Naive B cell (primary cell): ENCODE results near the gene DPCD. TPM values are rescaled to one million over a fixed set of nuclear protein-coding genes. Genes with fewer than 3 reads are reported as not detected.
A peak's percentile ranks its signal among the peaks of the same experiment; 100 is the strongest.

Experiments
- ATAC-seq, 2 donors: fragments of 150-1000 bp; cut with Tn5 transposase; 2 replicates each; pipeline ENCODE4 v1.10.0; 2021; ENCODE audit warnings: low read depth in 2 of 2, mild to moderate bottlenecking in 2 of 2, moderate library complexity in 2 of 2
- DNase-seq: peaks from one replicate; pipeline ENCODE4 v3.0.0; 2022
- H3K27ac Mint-ChIP-seq, 6 donors: one replicate each; pipeline ENCODE4 v1.8.0; 2020 to 2022; ENCODE audit warnings: mild to moderate bottlenecking in 6 of 6, mixed read lengths in 6 of 6, moderate library complexity in 5 of 6, inconsistent platforms in 2 of 6
- H3K27me3 Mint-ChIP-seq, 3 donors: one replicate each; pipeline ENCODE4 v1.8.0; 2021 to 2022; ENCODE audit warnings: mixed read lengths in 3 of 3, mild to moderate bottlenecking in 1 of 3
- H3K36me3 Mint-ChIP-seq, 2 donors: one replicate each; pipeline ENCODE4 v1.8.0; 2020 to 2022; ENCODE audit warnings: mixed read lengths in 2 of 2, inconsistent platforms in 1 of 2, mild to moderate bottlenecking in 1 of 2
- H3K4me1 Mint-ChIP-seq, 3 donors: one replicate each; pipeline ENCODE4 v1.8.0; 2020 to 2022; ENCODE audit warnings: mixed read lengths in 3 of 3, inconsistent platforms in 1 of 3, mild to moderate bottlenecking in 1 of 3, moderate library complexity in 1 of 3
- H3K4me3 Mint-ChIP-seq, 8 donors: one replicate each; pipeline ENCODE4 v1.8.0; 2020 to 2022; ENCODE audit warnings: mild to moderate bottlenecking in 8 of 8, mixed read lengths in 8 of 8, moderate library complexity in 8 of 8, inconsistent platforms in 2 of 8
- H3K9me3 Mint-ChIP-seq, 7 donors: one replicate each; pipeline ENCODE4 v1.8.0; 2020 to 2022; ENCODE audit warnings: mixed read lengths in 7 of 7, mild to moderate bottlenecking in 5 of 7, inconsistent platforms in 2 of 7, moderate library complexity in 1 of 7
- polyA plus RNA-seq, 6 donors: library from polyadenylated mRNA; unstranded; fragments of 300-500 nt; fragmentation: Illumina TruSeq; gene quantifications; one replicate each; pipeline ENCODE4 v1.2.3, GENCODE V29; 2021; ENCODE audit warnings: low read depth in 6 of 6

DPCD gene
- polyA plus RNA-seq, 6 donors from 2014 or later, result 0.37 to 2.8 (median 1.2) TPM; not detected in 1

DNA sequence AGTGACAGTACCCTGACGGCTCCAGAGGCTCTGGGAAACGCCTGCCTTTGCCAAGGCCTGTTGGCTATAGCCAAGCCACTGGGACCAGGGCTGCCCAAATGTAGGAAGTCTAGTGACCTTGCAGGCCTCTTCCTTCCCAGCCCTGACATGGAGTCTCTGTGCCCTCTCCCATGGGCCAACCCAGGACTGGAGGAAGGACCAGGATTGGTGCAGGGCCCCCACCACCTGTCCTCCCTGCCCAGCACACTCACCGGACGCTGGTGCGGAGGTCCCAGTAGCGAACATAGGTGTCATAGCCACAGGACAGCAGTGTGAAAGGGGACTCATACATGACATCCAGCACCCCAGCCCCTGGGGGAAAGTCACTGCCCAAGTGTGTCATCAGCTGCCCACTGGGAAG lies 24.0 kb downstream of the DPCD start:
- no peak for ATAC-seq
- Mint-ChIP-seq H3K4me3 (no peak overlapping the region), H3K9me3 (no peaks in the 10 kb centered on the region), H3K4me1 (peaks cover 0 to 11% (median under 1%) of the 10 kb centered on the region in 3 donors), H3K27me3 (no peaks in the 10 kb centered on the region), H3K36me3 (peaks cover 8 to 21% of the 10 kb centered on the region in 2 donors), H3K27ac (peak overlapping the region in 3 of 6 donors; percentile 27 to 51 (median 38))
- no peak for DNase-seq

DNA sequence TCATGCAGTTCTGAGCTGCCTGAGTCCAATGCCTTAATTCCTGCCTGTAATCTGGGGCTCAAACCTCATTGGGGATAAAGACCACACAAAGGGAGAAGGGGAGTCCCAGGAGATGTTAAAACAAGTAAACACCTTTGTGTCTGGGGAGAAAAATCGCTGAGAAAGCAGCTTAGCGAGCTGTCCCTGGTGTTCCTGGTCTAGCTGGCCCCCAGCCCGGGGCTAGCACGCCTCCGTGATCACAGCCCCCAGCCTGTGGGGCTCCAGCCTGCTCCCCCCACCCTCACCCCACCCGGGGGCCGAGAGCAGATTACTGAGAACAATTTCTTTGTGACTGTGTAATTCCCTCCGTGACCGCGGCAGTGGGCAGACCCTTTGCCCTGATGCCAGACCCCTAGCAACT lies 24.8 kb downstream of the DPCD start:
- H3K36me3 Mint-ChIP-seq, result peaks cover 8 to 28% of the 10 kb centered on the region in 2 donors
- peaks cover 6 to 19% (median 9%) of the 10 kb centered on the region in 3 donors for H3K4me1 Mint-ChIP-seq
- DNase-seq, result no peak
- peak overlapping the region in 1 of 6 donors; percentile 42 for H3K27ac Mint-ChIP-seq
- H3K9me3 Mint-ChIP-seq, result no peaks in the 10 kb centered on the region
- ATAC-seq, result no peak
- H3K27me3 Mint-ChIP-seq, result no peaks in the 10 kb centered on the region
- H3K4me3 Mint-ChIP-seq, result no peak overlapping the region

DNA sequence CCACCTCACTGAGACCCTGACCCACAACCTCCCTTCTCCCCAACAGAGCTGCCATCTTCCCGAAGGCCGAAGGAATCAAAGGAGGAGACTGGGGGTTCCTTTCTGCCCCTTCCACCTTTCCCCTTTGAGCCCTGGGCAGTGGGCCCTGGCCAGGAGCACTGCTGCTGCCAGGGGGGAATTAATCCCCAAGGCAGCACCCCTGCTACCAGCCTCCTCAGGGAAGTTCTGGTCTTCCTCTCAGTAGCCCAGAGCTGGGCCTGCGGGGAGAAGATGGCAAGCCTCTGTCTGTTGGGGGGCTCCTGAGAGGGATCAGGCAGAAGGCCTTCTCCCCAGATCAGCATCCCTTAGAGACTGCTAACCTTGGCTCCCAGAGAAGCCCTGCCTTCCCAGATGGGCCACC lies 25.5 kb downstream of the DPCD start:
- peaks cover 13 to 25% (median 16%) of the 10 kb centered on the region in 3 donors for H3K4me1 Mint-ChIP-seq
- H3K27me3 Mint-ChIP-seq, result no peaks in the 10 kb centered on the region
- H3K4me3 Mint-ChIP-seq, result no peak overlapping the region
- ATAC-seq (no peak), DNase-seq (no peak)
- H3K36me3 Mint-ChIP-seq, result peaks cover 8 to 28% of the 10 kb centered on the region in 2 donors
- H3K9me3 Mint-ChIP-seq, result no peaks in the 10 kb centered on the region
- H3K27ac Mint-ChIP-seq, result peak overlapping the region in 1 of 6 donors; percentile 24

DNA sequence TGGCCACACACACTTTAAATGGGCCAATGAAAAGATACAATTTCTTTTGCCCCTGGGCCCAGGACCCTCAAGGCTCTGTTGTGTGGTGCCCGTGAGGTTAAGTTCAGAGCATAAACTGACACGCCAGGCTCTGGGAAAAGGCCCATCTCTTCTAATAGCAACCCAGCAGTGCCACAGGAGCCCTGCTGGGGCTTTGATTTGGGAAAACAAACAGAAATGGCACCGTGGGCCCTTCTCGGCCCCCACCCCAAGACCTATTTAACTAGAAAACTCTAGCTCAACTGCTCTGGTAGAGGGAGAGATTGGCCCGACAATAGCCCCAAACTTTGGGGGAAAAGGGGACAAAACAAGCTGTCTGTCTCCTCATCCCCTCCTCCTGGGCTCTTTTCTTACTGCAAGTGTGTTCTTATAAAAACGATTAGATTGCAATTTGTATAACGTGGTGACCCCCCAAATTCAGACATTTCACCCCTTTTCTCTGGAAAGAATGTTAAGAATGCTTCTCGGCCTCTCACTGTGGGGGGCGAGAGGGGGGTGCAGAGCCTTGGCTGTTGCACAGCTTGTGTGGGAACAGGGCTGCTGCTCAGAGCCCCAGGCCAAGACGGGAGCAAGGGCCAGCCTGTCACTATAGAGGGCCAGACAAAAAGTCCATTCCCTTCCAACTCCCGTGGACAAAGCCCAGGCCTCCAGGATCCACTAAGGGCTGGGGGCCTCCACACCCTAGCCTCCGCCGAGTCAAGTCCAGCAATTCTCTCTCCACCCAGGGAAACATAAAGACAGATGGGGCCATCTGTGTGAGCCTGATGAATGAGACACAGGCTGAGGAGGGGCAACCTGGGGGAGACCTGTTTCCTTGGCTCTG lies 26.8 kb downstream of the DPCD start:
- H3K4me3 Mint-ChIP-seq, result no peak overlapping the region
- no peaks in the 10 kb centered on the region for H3K27me3 Mint-ChIP-seq
- H3K27ac Mint-ChIP-seq, result peak overlapping the region in 2 of 6 donors; percentile 32 to 49
- no peak for ATAC-seq
- H3K4me1 Mint-ChIP-seq, result peaks cover 13 to 34% (median 29%) of the 10 kb centered on the region in 3 donors
- DNase-seq, result no peak
- H3K36me3 Mint-ChIP-seq, result peaks cover 8 to 16% of the 10 kb centered on the region in 2 donors
- H3K9me3 Mint-ChIP-seq, result no peaks in the 10 kb centered on the region

DNA sequence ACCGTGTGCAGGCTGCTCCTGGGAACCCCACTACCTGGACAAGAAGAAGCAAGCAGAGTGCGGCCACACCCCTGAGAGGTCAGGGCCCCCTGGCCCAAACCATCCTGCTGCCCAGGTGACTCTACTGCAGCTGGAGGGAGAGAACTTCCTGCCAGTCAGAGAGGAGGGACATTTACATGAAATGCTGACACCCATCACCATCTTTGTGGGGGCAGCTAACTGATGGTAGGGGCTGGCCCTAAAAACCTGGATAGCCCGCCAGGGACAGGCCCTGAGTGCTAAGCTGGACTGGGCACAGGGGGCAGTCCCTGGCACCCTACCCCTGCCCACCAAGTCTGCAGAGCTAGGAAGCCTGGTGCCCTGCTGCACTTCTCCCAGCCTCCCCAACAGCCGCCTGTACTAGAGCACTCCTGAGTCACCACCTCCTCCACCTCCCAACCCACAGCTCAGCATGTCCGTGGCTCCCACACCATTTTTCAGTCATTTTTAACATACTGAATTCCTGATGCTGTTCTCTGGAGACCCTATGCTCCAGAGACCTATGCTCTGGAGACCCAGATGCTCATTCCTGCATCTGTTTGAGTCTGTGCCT lies 27.5 kb downstream of the DPCD start:
- no peak overlapping the region for H3K4me3 Mint-ChIP-seq
- H3K27me3 Mint-ChIP-seq, result no peaks in the 10 kb centered on the region
- ATAC-seq (no peak), DNase-seq (no peak)
- peak overlapping the region in 2 of 6 donors; percentile 32 to 57 for H3K27ac Mint-ChIP-seq
- H3K4me1 Mint-ChIP-seq, result peaks cover 13 to 38% (median 29%) of the 10 kb centered on the region in 3 donors
- peaks cover 8 to 16% of the 10 kb centered on the region in 2 donors for H3K36me3 Mint-ChIP-seq
- no peaks in the 10 kb centered on the region for H3K9me3 Mint-ChIP-seq

DNA sequence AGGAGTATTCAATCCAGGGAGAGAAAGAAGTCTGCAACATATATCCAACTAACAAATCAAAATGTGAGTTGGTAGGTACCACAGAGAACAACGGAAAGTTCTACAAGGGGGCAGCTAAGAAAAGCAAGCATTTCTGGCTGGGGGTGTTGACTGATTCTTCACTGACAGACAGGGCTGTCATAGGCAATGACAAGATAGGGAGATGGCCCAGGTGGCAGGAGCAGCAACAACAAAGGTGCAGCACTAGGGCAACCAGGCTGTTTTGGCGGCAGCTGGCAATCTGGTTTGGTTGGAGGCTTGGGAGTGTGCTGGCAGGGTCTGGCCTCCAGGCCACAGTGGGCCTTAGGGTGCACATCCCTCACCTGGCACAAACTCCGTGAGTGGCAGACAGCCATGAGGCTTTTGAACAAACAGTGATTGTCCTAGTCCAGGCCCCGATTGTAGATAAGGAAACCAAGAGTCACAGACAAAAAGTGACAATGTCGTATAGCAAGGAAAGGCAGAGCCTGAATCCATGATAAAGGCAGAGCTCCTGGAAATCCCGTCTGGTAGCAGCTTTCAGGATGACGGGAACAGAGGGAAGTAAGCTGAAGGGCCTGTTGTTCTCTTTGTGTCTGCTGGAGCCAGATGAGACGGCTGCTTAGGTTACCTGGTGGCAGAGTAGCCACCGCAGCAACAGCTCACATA lies 28.4 kb downstream of the DPCD start:
- Mint-ChIP-seq H3K36me3 (peaks cover 3 to 16% of the 10 kb centered on the region in 2 donors), H3K27ac (peak overlapping the region in 2 of 6 donors; percentile 27 to 85), H3K27me3 (no peaks in the 10 kb centered on the region), H3K9me3 (no peaks in the 10 kb centered on the region), H3K4me1 (peaks cover 13 to 34% (median 29%) of the 10 kb centered on the region in 3 donors), H3K4me3 (peak overlapping the region in 1 of 8 donors; percentile 49)
- ATAC-seq, result no peak
- no peak for DNase-seq

DNA sequence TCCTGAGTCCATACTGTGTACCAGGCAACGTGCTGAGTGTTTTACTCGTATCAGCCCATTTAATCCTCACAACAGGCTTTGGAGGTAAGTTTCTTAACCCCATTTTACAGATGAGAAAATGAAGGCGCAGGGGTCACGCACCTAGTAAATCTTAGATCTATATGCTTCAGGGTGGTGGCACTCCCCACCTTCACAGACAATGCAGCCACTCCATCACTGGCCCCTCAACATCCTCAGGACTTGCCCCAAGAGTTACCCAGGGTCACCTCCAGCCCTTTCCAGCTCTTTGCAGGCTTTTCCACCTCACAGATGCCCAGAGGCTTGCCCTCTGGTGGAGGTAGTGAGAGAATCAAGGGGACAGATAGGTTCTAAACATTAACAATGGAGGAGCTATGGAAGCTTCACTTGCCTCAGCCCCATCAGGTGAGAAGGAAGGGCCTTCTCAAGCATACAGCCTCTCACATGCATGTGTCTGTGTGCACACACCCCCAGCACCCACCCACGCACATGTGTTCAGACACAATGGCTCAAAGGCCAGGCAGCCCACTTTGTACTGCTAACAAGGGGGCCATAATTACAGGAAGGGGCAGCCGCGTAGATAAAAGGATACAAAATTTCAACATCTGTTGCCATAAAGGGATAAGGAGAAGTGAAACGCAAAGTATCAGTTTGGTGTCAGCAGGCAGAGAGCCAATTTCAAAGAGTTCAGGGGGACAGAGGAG lies 29.1 kb downstream of the DPCD start:
- H3K9me3 Mint-ChIP-seq, result no peaks in the 10 kb centered on the region
- DNase-seq (peak; percentile 3), ATAC-seq (peak; percentile 42 to 56)
- no peaks in the 10 kb centered on the region for H3K27me3 Mint-ChIP-seq
- H3K4me1 Mint-ChIP-seq, result peaks cover 13 to 32% (median 29%) of the 10 kb centered on the region in 3 donors
- peak overlapping the region; percentile 31 to 93 (median 78) for H3K27ac Mint-ChIP-seq
- H3K36me3 Mint-ChIP-seq, result peaks cover 0 to 16% of the 10 kb centered on the region in 2 donors
- peak overlapping the region in 4 of 8 donors; percentile 27 to 62 (median 50) for H3K4me3 Mint-ChIP-seq

DNA sequence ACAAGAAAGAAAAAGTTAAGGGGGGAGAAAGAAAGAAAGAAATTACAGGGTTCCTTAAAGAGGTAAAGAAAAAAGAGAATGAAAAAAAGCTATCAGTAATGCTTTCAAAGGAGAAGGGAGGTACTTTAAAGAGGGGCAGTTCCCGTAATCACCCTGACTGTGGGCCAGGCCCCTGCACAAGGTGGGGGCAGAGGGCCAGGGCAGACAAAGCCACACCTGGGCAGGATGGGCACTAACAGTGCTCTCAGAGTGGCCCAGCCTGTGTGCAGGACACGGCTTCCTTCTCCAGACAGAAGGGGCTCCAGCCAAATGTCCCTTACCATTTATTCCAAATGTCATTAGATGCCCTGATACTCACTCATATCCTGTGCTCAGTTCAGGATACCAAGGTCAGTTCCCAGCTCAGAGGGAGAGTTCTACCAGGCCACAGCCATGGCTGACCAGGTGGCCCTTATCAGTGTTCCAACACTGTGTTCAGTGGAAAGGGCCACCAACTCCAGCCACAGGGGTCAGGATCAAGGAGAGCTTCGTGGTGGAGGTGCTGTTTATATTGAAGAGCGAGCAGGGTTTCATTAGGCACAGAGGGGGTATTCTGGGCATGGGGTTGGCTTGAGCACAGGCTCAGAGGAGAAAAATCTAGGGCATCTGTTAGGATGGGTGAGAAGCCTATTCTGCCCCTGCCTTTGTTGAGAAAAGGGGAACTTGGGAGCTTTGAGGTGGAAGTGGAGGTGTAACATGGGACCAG lies 29.9 kb downstream of the DPCD start:
- Mint-ChIP-seq H3K27ac (peak overlapping the region; percentile 31 to 98 (median 89)), H3K9me3 (no peaks in the 10 kb centered on the region), H3K36me3 (peaks cover 0 to 16% of the 10 kb centered on the region in 2 donors), H3K4me1 (peaks cover 13 to 32% (median 29%) of the 10 kb centered on the region in 3 donors), H3K27me3 (no peaks in the 10 kb centered on the region), H3K4me3 (peak overlapping the region in 5 of 8 donors; percentile 44 to 76 (median 51))
- DNase-seq (no peak), ATAC-seq (peak in 1 of 2 donors; percentile 5)

DNA sequence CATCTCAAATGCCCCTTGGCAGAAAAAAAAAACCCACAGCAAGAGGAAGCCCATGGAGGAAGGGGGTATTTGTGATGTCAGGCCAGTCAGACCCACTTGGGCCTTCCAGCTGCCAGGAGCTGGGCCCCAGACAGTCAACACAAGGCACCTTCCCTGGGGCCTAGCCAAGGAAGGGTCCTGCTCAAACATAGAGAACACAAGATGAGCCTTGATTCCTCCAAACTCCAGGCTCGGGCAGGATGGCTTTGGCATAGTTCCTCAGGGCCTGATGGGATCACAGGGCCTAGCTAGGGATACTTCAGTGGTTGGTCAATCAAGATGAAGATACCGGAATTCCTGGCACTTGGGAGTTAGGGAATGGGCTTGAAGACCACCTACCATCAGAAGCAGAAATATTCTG lies 30.8 kb downstream of the DPCD start:
- Mint-ChIP-seq H3K27me3 (no peaks in the 10 kb centered on the region), H3K27ac (peak overlapping the region in 4 of 6 donors; percentile 59 to 98 (median 82)), H3K4me1 (peaks cover 13 to 32% (median 29%) of the 10 kb centered on the region in 3 donors), H3K36me3 (peaks cover 5 to 16% of the 10 kb centered on the region in 2 donors), H3K9me3 (no peaks in the 10 kb centered on the region), H3K4me3 (no peak overlapping the region)
- no peak for DNase-seq
- no peak for ATAC-seq

DNA sequence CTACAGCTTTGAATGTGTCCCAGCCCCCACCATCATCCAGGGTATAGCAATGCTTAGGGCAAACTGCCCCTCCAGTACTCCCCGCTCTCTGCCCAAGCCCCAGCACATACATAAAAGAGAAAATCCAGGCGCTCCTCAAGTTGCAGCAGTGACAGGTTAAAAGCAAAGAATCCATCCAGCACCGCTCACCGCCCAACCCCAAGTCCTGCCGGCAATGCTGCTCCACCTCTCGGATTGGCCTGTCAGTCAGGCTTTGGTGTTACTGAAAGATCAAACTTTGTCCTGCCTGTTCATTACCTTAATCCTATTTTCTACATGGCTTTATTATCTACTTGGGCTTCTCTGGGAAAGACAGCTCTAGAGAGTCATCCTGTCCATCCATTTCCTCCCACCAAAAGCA lies 31.9 kb downstream of the DPCD start:
- no peak overlapping the region for H3K4me3 Mint-ChIP-seq

DNA sequence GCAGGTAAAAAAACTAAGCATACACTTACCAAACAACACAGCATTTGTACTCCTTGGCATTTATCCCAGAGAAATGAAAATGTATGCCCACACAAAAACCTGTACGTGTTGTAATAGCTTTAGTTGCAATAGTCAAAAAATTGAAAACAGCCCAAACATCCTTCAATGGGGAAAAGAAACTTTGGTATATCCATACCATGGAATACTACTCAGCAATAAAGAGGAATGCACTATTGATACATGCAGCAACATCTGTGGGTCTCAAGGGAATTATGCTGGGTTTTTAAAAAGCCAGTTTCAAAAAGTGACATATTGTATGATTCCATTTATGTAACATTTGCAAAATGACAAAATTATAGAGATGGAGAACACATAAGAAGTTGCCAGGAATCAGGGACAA lies 35.4 kb downstream of the DPCD start:
- no peak for ATAC-seq
- H3K9me3 Mint-ChIP-seq, result no peaks in the 10 kb centered on the region
- no peaks in the 10 kb centered on the region for H3K27me3 Mint-ChIP-seq
- H3K27ac Mint-ChIP-seq, result no peak overlapping the region
- no peak for DNase-seq
- no peak overlapping the region for H3K4me3 Mint-ChIP-seq
- peaks cover 11 to 42% (median 28%) of the 10 kb centered on the region in 3 donors for H3K4me1 Mint-ChIP-seq
- H3K36me3 Mint-ChIP-seq, result peaks cover 8 to 30% of the 10 kb centered on the region in 2 donors

More for the DNA sequence above, 31.9 kb downstream of the DPCD start:
- Mint-ChIP-seq H3K9me3 (no peaks in the 10 kb centered on the region), H3K36me3 (peaks cover 14 to 23% of the 10 kb centered on the region in 2 donors), H3K27ac (peak overlapping the region in 2 of 6 donors; percentile 65 to 77), H3K4me1 (peaks cover 18 to 36% (median 35%) of the 10 kb centered on the region in 3 donors), H3K27me3 (no peaks in the 10 kb centered on the region)
- ATAC-seq, result no peak
- DNase-seq, result no peak

DNA sequence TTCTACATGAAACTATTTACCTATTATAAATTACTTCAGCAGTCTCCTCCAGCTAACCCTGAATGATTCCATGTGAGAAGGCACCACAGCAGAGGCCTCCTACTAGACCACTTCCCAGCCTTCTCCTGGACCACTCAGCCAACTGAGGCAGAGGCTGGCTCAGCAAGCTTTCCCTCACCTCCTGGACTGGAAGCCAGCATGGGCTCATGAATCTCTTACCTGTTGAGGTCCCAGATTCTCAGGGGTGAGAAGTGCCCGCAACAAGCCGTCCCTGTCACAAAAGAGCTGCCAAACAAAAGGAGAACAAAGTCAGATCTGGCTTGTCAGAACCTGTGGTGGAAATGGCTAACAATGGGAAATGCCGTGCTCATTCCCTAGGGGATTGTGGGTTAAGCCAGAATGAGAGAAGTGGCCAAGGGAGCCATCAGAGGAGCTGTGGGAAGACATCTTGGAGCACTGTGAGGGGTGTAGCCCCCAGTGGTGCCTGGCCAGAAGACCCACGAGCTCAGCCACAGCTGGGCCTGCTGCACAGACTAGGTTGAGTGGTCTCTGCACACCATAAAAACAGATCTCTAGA lies 36.5 kb downstream of the DPCD start:
- ATAC-seq (no peak), DNase-seq (no peak)
- peak overlapping the region in 5 of 6 donors; percentile 48 to 90 (median 57) for H3K27ac Mint-ChIP-seq
- no peak overlapping the region for H3K4me3 Mint-ChIP-seq
- peaks cover 14 to 34% (median 18%) of the 10 kb centered on the region in 3 donors for H3K4me1 Mint-ChIP-seq
- H3K36me3 Mint-ChIP-seq, result peaks cover 8 to 30% of the 10 kb centered on the region in 2 donors
- H3K9me3 Mint-ChIP-seq, result no peaks in the 10 kb centered on the region
- no peaks in the 10 kb centered on the region for H3K27me3 Mint-ChIP-seq
